Measurements from ENCODE around the gene PSME2. TPM values are rescaled to one million over a fixed set of nuclear protein-coding genes. Genes with fewer than 3 reads are reported as not detected.

The PSME2 gene
- total and polyA plus RNA-seq, 9 of the 15 experiments (the other 6 are each of a cell fraction or from before 2014, with no cell fraction given), result 111 to 579 (median 159) TPM

DNA sequence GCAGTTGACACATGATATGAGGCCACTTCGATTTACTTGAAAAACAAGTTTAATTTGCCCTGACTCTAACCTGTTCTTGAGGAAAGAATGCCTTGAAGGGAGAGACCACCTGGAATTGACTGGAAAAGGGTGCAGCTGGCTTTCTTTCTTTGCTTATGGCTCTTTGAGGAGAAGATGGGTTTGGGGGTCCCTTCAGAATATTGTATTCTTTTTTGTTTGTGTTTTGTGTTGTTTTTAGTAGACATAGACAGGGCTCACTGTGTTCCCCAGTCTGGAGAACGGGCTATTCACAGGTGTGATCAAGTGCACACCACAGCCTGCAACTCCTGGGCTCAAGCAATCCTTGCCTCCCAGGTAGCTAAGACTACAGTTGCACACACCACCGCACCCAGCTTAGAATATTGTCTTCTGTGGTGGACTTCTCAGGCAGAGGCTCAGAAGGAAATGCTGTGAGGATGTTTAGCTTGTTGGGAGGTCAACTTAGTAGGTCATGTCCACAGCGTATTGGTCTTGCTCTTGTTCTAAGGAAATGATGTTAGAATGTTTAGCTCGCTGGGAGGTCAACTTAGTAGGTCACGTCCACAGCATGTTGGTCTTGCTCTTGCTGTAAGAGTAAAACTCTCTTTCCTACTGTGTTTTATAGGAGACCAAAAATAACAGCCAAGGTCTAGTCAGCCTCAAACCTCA, 30.1 kb downstream of the PSME2 start:
- H3K4me3 ChIP-seq, result peak overlapping the region; percentile 51; the same call in 1 of the 2 replicates
- H3K9ac ChIP-seq (ENCODE audit: insufficient read depth in 1 of 2, low read depth in 2 of 2, low read length in 2 of 2), result peak overlapping the region; percentile 48 to 89; a peak in 2 of 4 replicates
- BruUV-seq (replicated peaks), result no TSS peak
- H3K9me3 ChIP-seq (replicated peaks; ENCODE audit: control insufficient read depth, insufficient read depth, low read depth, low read length), result no peaks in the 10 kb centered on the region
- no peaks in the 10 kb centered on the region for H3K27me3 ChIP-seq (ENCODE audit: control insufficient read depth in 2 of 2, insufficient read depth in 2 of 2, low read length in 2 of 2)
- POLR2A ChIA-PET, result interaction anchor here (0.7 to 5.0 kb wide), 4 partner anchors 10 to 25 kb away, joined by 3 to 38 read pairs (median 9); partner anchors contain the start of genes EMC9 and PSME1
- peaks cover 18% of the 10 kb centered on the region for H3K79me2 ChIP-seq (ENCODE audit: control insufficient read depth, insufficient read depth, low read length)
- in situ Hi-C loops (cut with MboI), result no loop called here
- H3K4me2 ChIP-seq (ENCODE audit: insufficient read depth, low read length), result peak overlapping the region; percentile 94
- ATAC-seq, result no peak
- H2AFZ ChIP-seq (ENCODE audit: low read depth, low read length), result no peak overlapping the region
- H3K27ac ChIP-seq (ENCODE audit: extremely low read depth, low read depth, low read length), result no peak overlapping the region
- no peaks in the 10 kb centered on the region for H3K9me1 ChIP-seq (ENCODE audit: control insufficient read depth, insufficient read depth, low read length)
- peaks cover 46% of the 10 kb centered on the region; the same call in 2 of the 3 replicates for H3K36me3 ChIP-seq (ENCODE audit: control insufficient read depth, insufficient read depth, low read length)
- FAIRE-seq, result peak; percentile 65
- H3K4me1 ChIP-seq (replicated peaks in 1 of 2; ENCODE audit: control insufficient read depth in 2 of 2, insufficient read depth in 2 of 2, low read length in 2 of 2), result peaks cover 10% of the 10 kb centered on the region in 2 experiments; a peak in 4 of 5 replicates
- no peak for DNase-seq (ENCODE audit: extremely low read depth in 1 of 4, low spot score in 3 of 4)
- intact Hi-C loops (cut with micrococcal nuclease), result no loop called here
- 66% methylated on average over 6 of the region's 6 CpGs for WGBS (ENCODE audit: insufficient coverage, low coverage, missing lambda C conversion rate)
- CTCF ChIA-PET (ENCODE audit: low intra/inter-chr PET ratio), result no interaction called here
- no peaks in the 10 kb centered on the region for H4K20me1 ChIP-seq (replicated peaks; ENCODE audit: control insufficient read depth, insufficient read depth, low read length)
- TF ChIP-seq PHF21A (IDR thresholded peaks at IDR 0.05; ENCODE audit: borderline replicate concordance, low read depth) (no peak), TCFL5 (CRISPR knock-in tag; conservative IDR thresholded peaks at IDR 0.05) (no peak), HDAC6 (IDR thresholded peaks at IDR 0.05; ENCODE audit: low read depth, low read length) (no peak), CHCHD3 (CRISPR knock-in tag; IDR thresholded peaks at IDR 0.05) (no peak), ZNF551 (CRISPR knock-in tag; IDR thresholded peaks at IDR 0.05) (no peak), HMGN3 (IDR thresholded peaks at IDR 0.05; ENCODE audit: borderline replicate concordance, extremely low read depth, insufficient read length, low read depth, low read length) (no peak), ZBTB1 (CRISPR knock-in tag; IDR thresholded peaks at IDR 0.05; ENCODE audit: borderline replicate concordance, low read depth) (no peak), DNMT1 (IDR thresholded peaks at IDR 0.05) (no peak), ZSCAN29 (IDR thresholded peaks at IDR 0.05) (no peak), ZNF146 (CRISPR knock-in tag; IDR thresholded peaks at IDR 0.05; ENCODE audit: unreplicated experiment) (no peak)
- TF ChIP-seq, protein P1, sequence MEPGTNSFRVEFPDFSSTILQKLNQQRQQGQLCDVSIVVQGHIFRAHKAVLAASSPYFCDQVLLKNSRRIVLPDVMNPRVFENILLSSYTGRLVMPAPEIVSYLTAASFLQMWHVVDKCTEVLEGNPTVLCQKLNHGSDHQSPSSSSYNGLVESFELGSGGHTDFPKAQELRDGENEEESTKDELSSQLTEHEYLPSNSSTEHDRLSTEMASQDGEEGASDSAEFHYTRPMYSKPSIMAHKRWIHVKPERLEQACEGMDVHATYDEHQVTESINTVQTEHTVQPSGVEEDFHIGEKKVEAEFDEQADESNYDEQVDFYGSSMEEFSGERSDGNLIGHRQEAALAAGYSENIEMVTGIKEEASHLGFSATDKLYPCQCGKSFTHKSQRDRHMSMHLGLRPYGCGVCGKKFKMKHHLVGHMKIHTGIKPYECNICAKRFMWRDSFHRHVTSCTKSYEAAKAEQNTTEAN (CRISPR knock-in tag; IDR thresholded peaks at IDR 0.05), result no peak
- TF ChIP-seq, protein P2, sequence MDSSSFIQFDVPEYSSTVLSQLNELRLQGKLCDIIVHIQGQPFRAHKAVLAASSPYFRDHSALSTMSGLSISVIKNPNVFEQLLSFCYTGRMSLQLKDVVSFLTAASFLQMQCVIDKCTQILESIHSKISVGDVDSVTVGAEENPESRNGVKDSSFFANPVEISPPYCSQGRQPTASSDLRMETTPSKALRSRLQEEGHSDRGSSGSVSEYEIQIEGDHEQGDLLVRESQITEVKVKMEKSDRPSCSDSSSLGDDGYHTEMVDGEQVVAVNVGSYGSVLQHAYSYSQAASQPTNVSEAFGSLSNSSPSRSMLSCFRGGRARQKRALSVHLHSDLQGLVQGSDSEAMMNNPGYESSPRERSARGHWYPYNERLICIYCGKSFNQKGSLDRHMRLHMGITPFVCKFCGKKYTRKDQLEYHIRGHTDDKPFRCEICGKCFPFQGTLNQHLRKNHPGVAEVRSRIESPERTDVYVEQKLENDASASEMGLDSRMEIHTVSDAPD (CRISPR knock-in tag; IDR thresholded peaks at IDR 0.05), result no peak
- TF ChIP-seq, protein P3, sequence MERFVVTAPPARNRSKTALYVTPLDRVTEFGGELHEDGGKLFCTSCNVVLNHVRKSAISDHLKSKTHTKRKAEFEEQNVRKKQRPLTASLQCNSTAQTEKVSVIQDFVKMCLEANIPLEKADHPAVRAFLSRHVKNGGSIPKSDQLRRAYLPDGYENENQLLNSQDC (CRISPR knock-in tag; IDR thresholded peaks at IDR 0.05), result no peak
- TF ChIP-seq, protein P4, sequence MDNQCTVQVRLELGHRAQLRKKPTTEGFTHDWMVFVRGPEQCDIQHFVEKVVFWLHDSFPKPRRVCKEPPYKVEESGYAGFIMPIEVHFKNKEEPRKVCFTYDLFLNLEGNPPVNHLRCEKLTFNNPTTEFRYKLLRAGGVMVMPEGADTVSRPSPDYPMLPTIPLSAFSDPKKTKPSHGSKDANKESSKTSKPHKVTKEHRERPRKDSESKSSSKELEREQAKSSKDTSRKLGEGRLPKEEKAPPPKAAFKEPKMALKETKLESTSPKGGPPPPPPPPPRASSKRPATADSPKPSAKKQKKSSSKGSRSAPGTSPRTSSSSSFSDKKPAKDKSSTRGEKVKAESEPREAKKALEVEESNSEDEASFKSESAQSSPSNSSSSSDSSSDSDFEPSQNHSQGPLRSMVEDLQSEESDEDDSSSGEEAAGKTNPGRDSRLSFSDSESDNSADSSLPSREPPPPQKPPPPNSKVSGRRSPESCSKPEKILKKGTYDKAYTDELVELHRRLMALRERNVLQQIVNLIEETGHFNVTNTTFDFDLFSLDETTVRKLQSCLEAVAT (IDR thresholded peaks at IDR 0.05), result no peak
- TF ChIP-seq, protein P5, sequence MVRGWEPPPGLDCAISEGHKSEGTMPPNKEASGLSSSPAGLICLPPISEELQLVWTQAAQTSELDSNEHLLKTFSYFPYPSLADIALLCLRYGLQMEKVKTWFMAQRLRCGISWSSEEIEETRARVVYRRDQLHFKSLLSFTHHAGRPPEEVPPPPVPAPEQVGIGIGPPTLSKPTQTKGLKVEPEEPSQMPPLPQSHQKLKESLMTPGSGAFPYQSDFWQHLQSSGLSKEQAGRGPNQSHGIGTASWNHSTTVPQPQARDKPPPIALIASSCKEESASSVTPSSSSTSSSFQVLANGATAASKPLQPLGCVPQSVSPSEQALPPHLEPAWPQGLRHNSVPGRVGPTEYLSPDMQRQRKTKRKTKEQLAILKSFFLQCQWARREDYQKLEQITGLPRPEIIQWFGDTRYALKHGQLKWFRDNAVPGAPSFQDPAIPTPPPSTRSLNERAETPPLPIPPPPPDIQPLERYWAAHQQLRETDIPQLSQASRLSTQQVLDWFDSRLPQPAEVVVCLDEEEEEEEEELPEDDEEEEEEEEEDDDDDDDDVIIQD (CRISPR knock-in tag; IDR thresholded peaks at IDR 0.05), result no peak

Measured in K562 (cell line).